H1 (cell line): ENCODE results near the gene CTIF. TPM values are rescaled to one million over a fixed set of nuclear protein-coding genes. Genes with fewer than 3 reads are reported as not detected.

ENCODE experiments used
- HDAC2 ChIP-seq, 2 experiments: fragments of 300-600 bp in 1 of 2; sonication (generic) in 1 of 2; IDR thresholded peaks; 2 replicates each; pipeline ENCODE4 v1.6.1; 2011 to 2012; ENCODE audit warnings: low read depth in 2 of 2, low read length in 2 of 2, mild to moderate bottlenecking in 2 of 2, moderate library complexity in 2 of 2, borderline replicate concordance in 1 of 2, inconsistent platforms in 1 of 2
- polyA plus RNA-seq, 7 experiments: library from polyadenylated mRNA; depleted of rRNA in 3 of 7; stranded (reverse) in 5 of 7; unstranded in 2 of 7; fragments of >200 nt in 5 of 7; fragments of 200-250 nt in 2 of 7; gene quantifications; 1 replicate in 5 of 7; 2 replicates in 1 of 7; 4 replicates in 1 of 7; pipeline versions ENCODE4 v1.2.1 to v1.2.3, GENCODE V29; 2011 to 2013; ENCODE audit warnings: missing spikeins in 2 of 7, mixed read lengths in 2 of 7
- total RNA-seq: library from RNA; stranded (reverse); fragmentation: NEBNext Ultra II Directional; extraction: Animal tissue kit (Norgen Biotek cat#: 25700); gene quantifications from 2 replicates; pipeline ENCODE4 v1.2.1, GENCODE V29; 2021

Gene CTIF
- total and polyA plus RNA-seq, 2 of the 8 experiments (the other 6 are each of a cell fraction or from before 2014, with no cell fraction given): 9.0 to 17.8 TPM

DNA sequence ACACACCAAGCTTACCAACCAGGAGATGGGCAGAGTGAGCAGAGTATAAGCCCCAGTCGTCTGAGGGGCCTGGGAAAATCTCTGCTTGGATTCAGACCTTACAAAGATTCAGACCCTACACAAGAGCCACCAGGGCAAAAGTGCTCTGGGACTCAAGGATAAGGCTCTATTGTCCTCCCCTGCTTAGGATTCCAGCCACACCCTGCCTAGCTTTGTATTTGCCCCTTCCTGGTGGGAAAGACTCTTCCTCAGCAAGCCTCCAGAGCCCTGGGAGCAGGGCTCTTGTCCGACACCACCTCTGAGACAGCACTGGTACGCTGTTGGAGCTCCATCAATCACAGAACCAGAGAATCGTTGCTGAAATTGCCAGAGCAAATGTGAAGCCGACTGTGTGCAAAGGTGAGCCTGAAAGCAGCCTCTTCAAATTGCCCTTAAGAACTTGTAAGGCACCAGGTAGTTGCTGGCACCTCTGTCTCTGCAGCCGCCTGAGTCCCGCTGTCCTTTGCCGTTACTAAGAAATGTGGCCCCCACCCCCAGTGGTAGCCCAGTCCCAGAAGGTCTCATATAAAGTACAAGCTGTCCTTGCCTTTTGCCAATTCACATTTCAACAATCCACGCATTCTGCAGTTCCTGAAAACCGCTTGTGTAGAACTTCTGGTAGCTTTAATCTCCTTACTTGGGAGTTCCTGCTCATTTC, 148.7 kb downstream of the CTIF start (continued):
- no peak for TF ChIP-seq HDAC2 (IDR thresholded peaks at IDR 0.05; ENCODE audit: borderline replicate concordance in 1 of 2, low read depth in 2 of 2, low read length in 2 of 2)
